Measurements from ENCODE around the gene SLC37A1. TPM values are rescaled to one million over a fixed set of nuclear protein-coding genes. Genes with fewer than 3 reads are reported as not detected.

The SLC37A1 gene
- total and polyA plus RNA-seq, 9 of the 15 experiments (the other 6 are each of a cell fraction or from before 2014, with no cell fraction given), result 0.06 to 3.4 (median 0.40) TPM

GRCh38 chr21:42513985-42514882 is 582 bp downstream of the SLC37A1 start (continued):
- TF ChIP-seq MYNN (IDR thresholded peaks at IDR 0.05) (no peak), MYNN (CRISPR knock-in tag; IDR thresholded peaks at IDR 0.05) (no peak), ZNF511 (CRISPR knock-in tag; IDR thresholded peaks at IDR 0.05) (no peak), SP1 (CRISPR knock-in tag; IDR thresholded peaks at IDR 0.05) (no peak), SAP30 (IDR thresholded peaks at IDR 0.05; ENCODE audit: borderline replicate concordance, insufficient read depth, low read depth, low read length, poor library complexity, severe bottlenecking) (peak; percentile 40)
- TF ChIP-seq, protein P1, sequence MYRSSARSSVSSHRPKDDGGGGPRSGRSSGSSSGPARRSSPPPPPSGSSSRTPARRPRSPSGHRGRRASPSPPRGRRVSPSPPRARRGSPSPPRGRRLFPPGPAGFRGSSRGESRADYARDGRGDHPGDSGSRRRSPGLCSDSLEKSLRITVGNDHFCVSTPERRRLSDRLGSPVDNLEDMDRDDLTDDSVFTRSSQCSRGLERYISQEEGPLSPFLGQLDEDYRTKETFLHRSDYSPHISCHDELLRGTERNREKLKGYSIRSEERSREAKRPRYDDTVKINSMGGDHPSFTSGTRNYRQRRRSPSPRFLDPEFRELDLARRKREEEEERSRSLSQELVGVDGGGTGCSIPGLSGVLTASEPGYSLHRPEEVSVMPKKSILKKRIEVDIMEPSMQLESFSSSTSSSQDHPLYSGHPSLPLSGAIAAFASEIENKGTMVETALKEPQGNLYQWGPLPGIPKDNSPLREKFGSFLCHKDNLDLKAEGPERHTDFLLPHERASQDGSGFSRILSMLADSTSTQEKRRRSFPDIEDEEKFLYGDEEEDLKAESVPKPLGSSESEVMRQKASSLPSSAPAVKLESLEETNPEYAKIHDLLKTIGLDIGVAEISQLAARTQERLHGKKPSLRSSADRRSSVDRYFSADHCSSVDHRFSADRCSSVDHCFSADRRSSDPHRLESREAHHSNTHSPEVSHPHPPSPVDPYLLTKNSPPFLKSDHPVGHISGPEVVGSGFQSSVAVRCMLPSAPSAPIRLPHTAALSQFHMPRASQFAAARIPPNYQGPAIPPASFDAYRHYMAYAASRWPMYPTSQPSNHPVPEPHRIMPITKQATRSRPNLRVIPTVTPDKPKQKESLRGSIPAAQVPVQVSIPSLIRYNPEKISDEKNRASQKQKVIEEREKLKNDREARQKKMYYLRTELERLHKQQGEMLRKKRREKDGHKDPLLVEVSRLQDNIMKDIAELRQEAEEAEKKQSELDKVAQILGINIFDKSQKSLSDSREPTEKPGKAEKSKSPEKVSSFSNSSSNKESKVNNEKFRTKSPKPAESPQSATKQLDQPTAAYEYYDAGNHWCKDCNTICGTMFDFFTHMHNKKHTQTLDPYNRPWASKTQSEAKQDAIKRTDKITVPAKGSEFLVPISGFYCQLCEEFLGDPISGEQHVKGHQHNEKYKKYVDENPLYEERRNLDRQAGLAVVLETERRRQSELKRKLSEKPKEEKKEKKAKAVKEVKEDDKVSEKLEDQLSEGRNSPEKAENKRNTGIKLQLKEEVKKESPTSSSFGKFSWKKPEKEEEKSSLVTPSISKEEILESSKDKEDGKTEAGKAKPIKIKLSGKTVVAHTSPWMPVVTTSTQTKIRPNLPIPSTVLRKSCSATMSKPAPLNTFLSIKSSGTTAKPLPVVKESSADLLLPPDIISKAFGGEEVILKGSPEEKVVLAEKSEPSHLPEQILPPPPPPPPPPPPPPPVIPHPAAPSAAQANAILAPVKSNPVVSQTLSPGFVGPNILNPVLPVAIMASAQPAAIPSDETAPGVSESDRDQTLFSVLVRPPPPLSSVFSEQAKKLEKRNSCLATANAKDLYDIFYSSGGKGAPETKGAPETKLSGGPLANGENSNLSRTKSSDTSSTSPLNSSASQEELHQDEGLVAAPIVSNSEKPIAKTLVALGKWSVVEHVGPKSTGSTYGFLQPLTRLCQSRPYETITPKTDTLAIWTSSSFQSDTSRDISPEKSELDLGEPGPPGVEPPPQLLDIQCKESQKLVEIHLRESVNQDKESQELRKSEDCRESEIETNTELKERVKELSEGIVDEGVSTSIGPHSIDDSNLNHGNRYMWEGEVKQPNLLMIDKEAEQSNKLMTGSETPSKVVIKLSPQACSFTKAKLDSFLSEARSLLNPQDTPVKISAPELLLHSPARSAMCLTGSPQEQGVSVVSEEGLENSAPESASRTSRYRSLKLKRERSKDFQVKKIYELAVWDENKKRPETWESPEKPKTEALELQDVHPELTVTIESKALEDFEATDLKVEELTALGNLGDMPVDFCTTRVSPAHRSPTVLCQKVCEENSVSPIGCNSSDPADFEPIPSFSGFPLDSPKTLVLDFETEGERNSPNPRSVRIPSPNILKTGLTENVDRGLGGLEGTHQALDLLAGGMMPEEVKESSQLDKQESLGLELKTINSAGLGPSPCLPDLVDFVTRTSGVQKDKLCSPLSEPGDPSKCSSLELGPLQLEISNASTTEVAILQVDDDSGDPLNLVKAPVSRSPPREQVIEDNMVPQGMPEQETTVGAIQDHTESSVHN (IDR thresholded peaks at IDR 0.05; ENCODE audit: borderline replicate concordance in 1 of 2, low read depth in 1 of 2), result no peak
- TF ChIP-seq, protein P2, sequence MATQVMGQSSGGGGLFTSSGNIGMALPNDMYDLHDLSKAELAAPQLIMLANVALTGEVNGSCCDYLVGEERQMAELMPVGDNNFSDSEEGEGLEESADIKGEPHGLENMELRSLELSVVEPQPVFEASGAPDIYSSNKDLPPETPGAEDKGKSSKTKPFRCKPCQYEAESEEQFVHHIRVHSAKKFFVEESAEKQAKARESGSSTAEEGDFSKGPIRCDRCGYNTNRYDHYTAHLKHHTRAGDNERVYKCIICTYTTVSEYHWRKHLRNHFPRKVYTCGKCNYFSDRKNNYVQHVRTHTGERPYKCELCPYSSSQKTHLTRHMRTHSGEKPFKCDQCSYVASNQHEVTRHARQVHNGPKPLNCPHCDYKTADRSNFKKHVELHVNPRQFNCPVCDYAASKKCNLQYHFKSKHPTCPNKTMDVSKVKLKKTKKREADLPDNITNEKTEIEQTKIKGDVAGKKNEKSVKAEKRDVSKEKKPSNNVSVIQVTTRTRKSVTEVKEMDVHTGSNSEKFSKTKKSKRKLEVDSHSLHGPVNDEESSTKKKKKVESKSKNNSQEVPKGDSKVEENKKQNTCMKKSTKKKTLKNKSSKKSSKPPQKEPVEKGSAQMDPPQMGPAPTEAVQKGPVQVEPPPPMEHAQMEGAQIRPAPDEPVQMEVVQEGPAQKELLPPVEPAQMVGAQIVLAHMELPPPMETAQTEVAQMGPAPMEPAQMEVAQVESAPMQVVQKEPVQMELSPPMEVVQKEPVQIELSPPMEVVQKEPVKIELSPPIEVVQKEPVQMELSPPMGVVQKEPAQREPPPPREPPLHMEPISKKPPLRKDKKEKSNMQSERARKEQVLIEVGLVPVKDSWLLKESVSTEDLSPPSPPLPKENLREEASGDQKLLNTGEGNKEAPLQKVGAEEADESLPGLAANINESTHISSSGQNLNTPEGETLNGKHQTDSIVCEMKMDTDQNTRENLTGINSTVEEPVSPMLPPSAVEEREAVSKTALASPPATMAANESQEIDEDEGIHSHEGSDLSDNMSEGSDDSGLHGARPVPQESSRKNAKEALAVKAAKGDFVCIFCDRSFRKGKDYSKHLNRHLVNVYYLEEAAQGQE (IDR thresholded peaks at IDR 0.05; ENCODE audit: borderline replicate concordance), result no peak
- TF ChIP-seq, protein P2 (CRISPR knock-in tag; IDR thresholded peaks at IDR 0.05; ENCODE audit: low read depth), result no peak

All from K562 (cell line).